ENCODE data around the gene ARID5B. TPM values are rescaled to one million over a fixed set of nuclear protein-coding genes. Genes with fewer than 3 reads are reported as not detected.

Gene ARID5B
- total RNA-seq, 4 donors from 2014 or later: 7.6 to 36.3 (median 21.2) TPM

- no peak overlapping the region for H3K4me3 ChIP-seq (replicated peaks in 1 of 3)
- H3K27ac ChIP-seq: no peak overlapping the region
- 83 to 90% methylated on average over 3 of the region's 3 CpGs for WGBS, 2 donors
- intact Hi-C loops (cut with DNase I): no loop called here
- H3K4me1 ChIP-seq: peaks cover 0 to 3% of the 10 kb centered on the region in 2 donors
- TF ChIP-seq CTCF (IDR thresholded peaks at IDR 0.05): no peak
- TF ChIP-seq POLR2A (IDR thresholded peaks at IDR 0.05): no peak
- no peaks in the 10 kb centered on the region for H3K9me3 ChIP-seq
- no peaks in the 10 kb centered on the region for H3K36me3 ChIP-seq
- no peak for DNase-seq
- H3K27me3 ChIP-seq: no peaks in the 10 kb centered on the region
Measured at GRCh38 chr10:61995220-61995503, 93.7 kb downstream of the ARID5B start.

- H3K36me3 ChIP-seq: no peaks in the 10 kb centered on the region
- no peak overlapping the region for H3K27ac ChIP-seq
- H3K4me1 ChIP-seq: no peaks in the 10 kb centered on the region
- no peak overlapping the region for H3K4me3 ChIP-seq (replicated peaks in 1 of 3)
- no peaks in the 10 kb centered on the region for H3K27me3 ChIP-seq
- no peak for DNase-seq
- 79 to 92% methylated on average over 1 of the region's 1 CpG for WGBS, 2 donors
- intact Hi-C loops (cut with DNase I): no loop called here
- H3K9me3 ChIP-seq: no peaks in the 10 kb centered on the region
- TF ChIP-seq CTCF (IDR thresholded peaks at IDR 0.05) (no peak), POLR2A (IDR thresholded peaks at IDR 0.05) (no peak)
Measured at GRCh38 chr10:61998937-61999336, 97.4 kb downstream of the ARID5B start.

- intact Hi-C loops (cut with DNase I): no loop called here
- Histone ChIP-seq H3K4me3 (replicated peaks in 1 of 3) (no peak overlapping the region), H3K36me3 (no peaks in the 10 kb centered on the region), H3K27me3 (no peaks in the 10 kb centered on the region), H3K27ac (no peak overlapping the region), H3K9me3 (no peaks in the 10 kb centered on the region), H3K4me1 (no peaks in the 10 kb centered on the region)
- no peak for TF ChIP-seq CTCF (IDR thresholded peaks at IDR 0.05)
- no peak for TF ChIP-seq POLR2A (IDR thresholded peaks at IDR 0.05)
- 96 to 97% methylated on average over 20 of the region's 20 CpGs for WGBS, 2 donors
- DNase-seq: no peak
Measured at GRCh38 chr10:62000037-62000603, 98.6 kb downstream of the ARID5B start.

- Histone ChIP-seq H3K36me3 (no peaks in the 10 kb centered on the region), H3K4me3 (replicated peaks in 1 of 3) (no peak overlapping the region), H3K27ac (no peak overlapping the region), H3K27me3 (no peaks in the 10 kb centered on the region), H3K9me3 (no peaks in the 10 kb centered on the region), H3K4me1 (no peaks in the 10 kb centered on the region)
- intact Hi-C loops (cut with DNase I): no loop called here
- WGBS, 2 donors: 93 to 94% methylated on average over 7 of the region's 7 CpGs
- no peak for DNase-seq
- no peak for TF ChIP-seq POLR2A (IDR thresholded peaks at IDR 0.05)
- no peak for TF ChIP-seq CTCF (IDR thresholded peaks at IDR 0.05)
Measured at GRCh38 chr10:62000726-62001125, 99.2 kb downstream of the ARID5B start.

- Histone ChIP-seq H3K4me3 (replicated peaks in 1 of 3) (no peak overlapping the region), H3K36me3 (no peaks in the 10 kb centered on the region), H3K27ac (no peak overlapping the region), H3K27me3 (no peaks in the 10 kb centered on the region), H3K4me1 (no peaks in the 10 kb centered on the region), H3K9me3 (no peaks in the 10 kb centered on the region)
- no peak for DNase-seq
- no peak for TF ChIP-seq CTCF (IDR thresholded peaks at IDR 0.05)
- TF ChIP-seq POLR2A (IDR thresholded peaks at IDR 0.05): no peak
- intact Hi-C loops (cut with DNase I): no loop called here
- WGBS, 2 donors: 63 to 64% methylated on average over 5 of the region's 5 CpGs
Measured at GRCh38 chr10:62001898-62002297, 100.4 kb downstream of the ARID5B start.
